Measurements from ENCODE around the gene RAB37.

The RAB37 gene

GRCh38 chr17:74728702-74729075 lies 8.4 kb upstream of the RAB37 start:
- no peak for DNase-seq (ENCODE audit: low read depth)

- DNase-seq (ENCODE audit: low read depth): no peak
These were observed 7.7 kb upstream of the RAB37 start for GRCh38 chr17:74729368-74729767.

GRCh38 chr17:74729866-74730265 lies 7.2 kb upstream of the RAB37 start:
- DNase-seq (ENCODE audit: low read depth): no peak

- DNase-seq (ENCODE audit: low read depth): no peak
These were observed 6.3 kb upstream of the RAB37 start for GRCh38 chr17:74730491-74731346.

GRCh38 chr17:74731347-74731605 lies 5.8 kb upstream of the RAB37 start:
- no peak for DNase-seq (ENCODE audit: low read depth)

- no peak for DNase-seq (ENCODE audit: low read depth)
These were observed 4.8 kb upstream of the RAB37 start for GRCh38 chr17:74732042-74732867.

- no peak for DNase-seq (ENCODE audit: low read depth)
These were observed 3.5 kb upstream of the RAB37 start for GRCh38 chr17:74733365-74734122.

GRCh38 chr17:74734256-74734655 lies 2.8 kb upstream of the RAB37 start:
- DNase-seq (ENCODE audit: low read depth): no peak

GRCh38 chr17:74737299-74738050 lies 419 bp downstream of the RAB37 start:
- DNase-seq (ENCODE audit: low read depth): no peak

- peak; percentile 60 for DNase-seq (ENCODE audit: low read depth)
These were observed 1.3 kb downstream of the RAB37 start for GRCh38 chr17:74738051-74738996.

GRCh38 chr17:74739227-74739831 lies 2.3 kb downstream of the RAB37 start:
- DNase-seq (ENCODE audit: low read depth): no peak

GRCh38 chr17:74740173-74740572 lies 3.1 kb downstream of the RAB37 start:
- DNase-seq (ENCODE audit: low read depth): no peak

- DNase-seq (ENCODE audit: low read depth): no peak
These were observed 3.8 kb downstream of the RAB37 start for GRCh38 chr17:74740641-74741387.

- no peak for DNase-seq (ENCODE audit: low read depth)
These were observed 5.1 kb downstream of the RAB37 start for GRCh38 chr17:74742153-74742515.

GRCh38 chr17:74742978-74743545 lies 6.0 kb downstream of the RAB37 start:
- DNase-seq (ENCODE audit: low read depth): no peak

- DNase-seq (ENCODE audit: low read depth): no peak
These were observed 6.7 kb downstream of the RAB37 start for GRCh38 chr17:74743755-74744154.

GRCh38 chr17:74744349-74744713 lies 7.3 kb downstream of the RAB37 start:
- DNase-seq (ENCODE audit: low read depth): no peak

GRCh38 chr17:74744714-74745547 lies 7.9 kb downstream of the RAB37 start:
- DNase-seq (ENCODE audit: low read depth): peak; percentile 81

Data from activated T-cell treated with anti-CD3 and anti-CD28 coated beads for 24 hours (primary cell).